Gastroesophageal sphincter (tissue), 4 donors: ENCODE results near the gene TCF7L1. TPM values are rescaled to one million over a fixed set of nuclear protein-coding genes. Genes with fewer than 3 reads are reported as not detected.

Source experiments
- ATAC-seq: fragments of 150-250 bp; one replicate; pipeline ENCODE4 v1.9.1; 2016; ENCODE audit warnings: mild to moderate bottlenecking, moderate library complexity
- H3K27ac ChIP-seq, 4 donors: fragments of 200-600 bp; sonication (generic) in 3 of 4; 1 replicate in 3 of 4; 2 replicates in 1 of 4; pipeline ENCODE4 v1.5.1; 2016 to 2019
- H3K27me3 ChIP-seq: fragments of 200-600 bp; sonication (generic); one replicate; pipeline ENCODE4 v1.5.1; 2019
- H3K36me3 ChIP-seq, 2 donors: fragments of 200-600 bp; sonication (generic); one replicate each; pipeline ENCODE4 v1.5.1; 2019; ENCODE audit warnings: control low read depth in 1 of 2
- H3K4me1 ChIP-seq, 3 donors: fragments of 200-600 bp; sonication (generic); 1 replicate in 2 of 3; 2 replicates in 1 of 3; pipeline ENCODE4 v1.5.1; 2016 to 2019; ENCODE audit warnings: control low read depth in 2 of 3
- H3K4me3 ChIP-seq, 2 donors: fragments of 200-600 bp; sonication (generic); one replicate each; pipeline ENCODE4 v1.5.1; 2019; ENCODE audit warnings: mild to moderate bottlenecking in 1 of 2, moderate library complexity in 1 of 2
- H3K9me3 ChIP-seq, 3 donors: fragments of 200-600 bp; sonication (generic); one replicate each; pipeline ENCODE4 v1.5.1; 2017 to 2019; ENCODE audit warnings: control low read depth in 2 of 3
- EP300 ChIP-seq: sonication (generic); formaldehyde crosslinking; IDR thresholded peaks from one replicate; pipeline ENCODE4 v1.6.1; 2017; ENCODE audit warnings: antibody characterized with exemption, mild to moderate bottlenecking
- POLR2A ChIP-seq, 2 donors: fragments of 450-650 bp; IDR thresholded peaks; one replicate each; pipeline ENCODE4 v1.6.1; 2017; ENCODE audit warnings: antibody characterized with exemption in 2 of 2, mild to moderate bottlenecking in 2 of 2, moderate library complexity in 1 of 2
- POLR2AphosphoS5 ChIP-seq: sonication (generic); formaldehyde crosslinking; IDR thresholded peaks from one replicate; pipeline ENCODE4 v1.6.1; 2017; ENCODE audit warnings: antibody characterized with exemption
- WGBS, 2 donors: methylation state at CpG; one replicate each; pipeline ENCODE4 v1.1.5; 2018; ENCODE audit warnings: low coverage in 1 of 2; 5-methylcytosine and 5-hydroxymethylcytosine counted together
- total RNA-seq, 4 donors: library from RNA; depleted of rRNA; stranded (reverse); fragments of >200 nt; gene quantifications; one replicate each; pipeline ENCODE4 v1.1.0, GENCODE V29; 2016
- TF ChIP-seq, protein P1 (sequence below), 4 experiments: fragments of 200-600 bp in 2 of 4; fragments of 450-650 bp in 2 of 4; sonication (generic) in 1 of 4; IDR thresholded peaks; one replicate each; pipeline ENCODE4 v1.5.1; 2017 to 2019; ENCODE audit warnings: antibody characterized with exemption in 4 of 4, mild to moderate bottlenecking in 2 of 4, moderate library complexity in 2 of 4

Gene TCF7L1
- total RNA-seq, 4 donors from 2014 or later = 4.0 to 13.0 (median 5.3) TPM

DNA sequence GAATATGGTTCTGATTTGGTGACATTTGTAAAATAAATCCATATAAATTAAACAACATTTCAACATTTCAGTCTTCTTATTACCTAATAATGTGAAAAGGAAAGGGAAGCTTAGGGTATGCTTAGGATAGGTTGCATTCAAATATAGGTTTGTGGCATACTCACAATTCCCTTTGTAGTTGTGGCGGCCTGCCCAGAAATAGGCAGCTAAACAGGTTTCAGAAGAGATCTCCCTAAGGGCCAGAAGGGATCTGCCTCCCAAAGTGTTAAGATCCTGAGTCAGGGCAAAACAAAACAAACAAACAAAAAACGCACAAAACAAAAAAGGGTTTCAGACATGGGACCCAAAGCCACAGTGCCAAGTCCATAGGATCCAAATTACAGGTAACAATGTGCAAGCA is 41.4 kb upstream of the TCF7L1 start:
- Histone ChIP-seq H3K27ac (no peak overlapping the region), H3K4me3 (no peak overlapping the region), H3K9me3 (peaks cover 0 to 3% (median 0%) of the 10 kb centered on the region in 3 donors), H3K36me3 (no peaks in the 10 kb centered on the region), H3K27me3 (peaks cover 10% of the 10 kb centered on the region), H3K4me1 (no peaks in the 10 kb centered on the region)
- 83 to 100% methylated on average over 1 to 2 of the region's 2 CpGs for WGBS, 2 donors
- ATAC-seq = no peak
- TF ChIP-seq, protein P1, sequence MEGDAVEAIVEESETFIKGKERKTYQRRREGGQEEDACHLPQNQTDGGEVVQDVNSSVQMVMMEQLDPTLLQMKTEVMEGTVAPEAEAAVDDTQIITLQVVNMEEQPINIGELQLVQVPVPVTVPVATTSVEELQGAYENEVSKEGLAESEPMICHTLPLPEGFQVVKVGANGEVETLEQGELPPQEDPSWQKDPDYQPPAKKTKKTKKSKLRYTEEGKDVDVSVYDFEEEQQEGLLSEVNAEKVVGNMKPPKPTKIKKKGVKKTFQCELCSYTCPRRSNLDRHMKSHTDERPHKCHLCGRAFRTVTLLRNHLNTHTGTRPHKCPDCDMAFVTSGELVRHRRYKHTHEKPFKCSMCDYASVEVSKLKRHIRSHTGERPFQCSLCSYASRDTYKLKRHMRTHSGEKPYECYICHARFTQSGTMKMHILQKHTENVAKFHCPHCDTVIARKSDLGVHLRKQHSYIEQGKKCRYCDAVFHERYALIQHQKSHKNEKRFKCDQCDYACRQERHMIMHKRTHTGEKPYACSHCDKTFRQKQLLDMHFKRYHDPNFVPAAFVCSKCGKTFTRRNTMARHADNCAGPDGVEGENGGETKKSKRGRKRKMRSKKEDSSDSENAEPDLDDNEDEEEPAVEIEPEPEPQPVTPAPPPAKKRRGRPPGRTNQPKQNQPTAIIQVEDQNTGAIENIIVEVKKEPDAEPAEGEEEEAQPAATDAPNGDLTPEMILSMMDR (IDR thresholded peaks at IDR 0.05) = no peak
- no peak for TF ChIP-seq EP300
- TF ChIP-seq POLR2AphosphoS5 = no peak
- no peak for TF ChIP-seq POLR2A (IDR thresholded peaks at IDR 0.05)

DNA sequence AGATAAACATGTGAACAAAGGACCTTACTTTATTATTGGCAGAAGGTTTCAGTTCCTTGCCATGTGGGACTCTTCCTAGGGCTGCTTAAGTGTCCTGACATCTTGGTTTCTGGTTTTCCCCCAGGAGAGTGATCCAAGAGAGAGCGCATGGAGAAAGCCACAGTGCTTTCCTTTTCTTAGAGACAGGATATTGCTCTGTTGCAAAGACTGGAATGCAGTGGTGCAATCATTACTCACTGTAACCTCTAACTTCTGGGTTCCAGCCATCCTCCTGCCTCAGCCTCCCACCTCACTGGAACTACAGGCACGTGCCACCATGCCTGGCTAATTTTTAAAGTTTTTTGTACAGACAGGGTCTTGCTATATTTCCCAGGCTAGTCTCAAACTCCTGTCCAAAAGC is 38.1 kb upstream of the TCF7L1 start:
- Histone ChIP-seq H3K27me3 (no peaks in the 10 kb centered on the region), H3K4me1 (no peaks in the 10 kb centered on the region), H3K9me3 (peaks cover 0 to 3% (median 0%) of the 10 kb centered on the region in 3 donors), H3K27ac (no peak overlapping the region), H3K36me3 (no peaks in the 10 kb centered on the region), H3K4me3 (no peak overlapping the region)
- WGBS, 2 donors = 50% methylated on average over 2 of the region's 2 CpGs; no CpG with 5 or more reads in 1 of the 2 donors
- TF ChIP-seq POLR2A (IDR thresholded peaks at IDR 0.05) (no peak), EP300 (no peak), POLR2AphosphoS5 (no peak)
- TF ChIP-seq, protein P1 (IDR thresholded peaks at IDR 0.05) = no peak
- ATAC-seq = no peak

DNA sequence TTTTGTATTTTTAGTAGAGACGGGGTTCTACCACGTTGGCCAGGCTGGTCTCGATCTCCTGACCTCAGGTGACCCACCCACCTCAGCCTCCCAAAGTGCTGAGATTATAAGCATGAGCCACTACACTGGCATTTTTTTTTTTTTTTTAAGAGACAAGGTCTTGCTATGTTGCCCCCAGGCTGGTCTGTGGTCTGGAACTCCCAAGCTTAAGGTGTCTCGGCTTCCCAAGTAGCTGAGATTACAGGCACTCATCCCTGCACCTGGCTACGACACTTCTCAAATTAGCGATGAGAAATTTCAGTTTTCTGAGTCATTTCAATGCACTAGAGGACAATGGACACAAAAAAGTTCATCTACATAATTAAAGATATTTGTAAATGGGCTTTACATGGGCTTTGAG is 36.6 kb upstream of the TCF7L1 start:
- H3K9me3 ChIP-seq = peaks cover 0 to 3% (median 0%) of the 10 kb centered on the region in 3 donors
- TF ChIP-seq, protein P1 (IDR thresholded peaks at IDR 0.05) = no peak
- no peak for TF ChIP-seq POLR2AphosphoS5
- no peak for TF ChIP-seq POLR2A (IDR thresholded peaks at IDR 0.05)
- TF ChIP-seq EP300 = no peak
- H3K4me1 ChIP-seq = no peaks in the 10 kb centered on the region
- WGBS, 2 donors = 87 to 94% methylated on average over 6 of the region's 6 CpGs
- no peak for ATAC-seq
- no peaks in the 10 kb centered on the region for H3K27me3 ChIP-seq
- H3K4me3 ChIP-seq = no peak overlapping the region
- H3K36me3 ChIP-seq = no peaks in the 10 kb centered on the region
- H3K27ac ChIP-seq = no peak overlapping the region

DNA sequence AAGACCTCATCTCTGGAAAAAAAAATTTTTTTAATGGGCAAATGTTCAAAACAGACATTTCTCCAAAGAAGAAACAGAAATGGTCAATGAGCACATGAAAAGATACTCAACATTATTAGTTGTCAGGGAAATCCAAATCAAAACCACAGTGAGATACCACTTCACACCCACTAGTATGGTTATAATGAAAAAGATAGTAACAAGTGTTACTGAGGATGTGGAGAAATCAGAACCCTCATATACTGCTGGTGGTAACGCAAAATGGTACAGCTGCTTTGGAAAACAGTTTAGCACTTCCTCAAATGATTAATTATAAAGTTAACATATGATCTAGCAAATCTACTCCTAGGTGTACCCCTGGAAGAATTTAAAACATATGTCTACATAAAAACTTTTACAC is 29.0 kb upstream of the TCF7L1 start:
- ATAC-seq = no peak
- WGBS, 2 donors = 78 to 100% methylated on average over 1 of the region's 1 CpG

More for the DNA sequence above, 29.0 kb upstream of the TCF7L1 start:
- H3K9me3 ChIP-seq = no peaks in the 10 kb centered on the region
- H3K4me3 ChIP-seq = no peak overlapping the region
- TF ChIP-seq POLR2AphosphoS5 = no peak
- TF ChIP-seq POLR2A (IDR thresholded peaks at IDR 0.05) = no peak
- TF ChIP-seq, protein P1 (IDR thresholded peaks at IDR 0.05) = no peak
- no peak for TF ChIP-seq EP300
- no peaks in the 10 kb centered on the region for H3K36me3 ChIP-seq
- no peak overlapping the region for H3K27ac ChIP-seq
- no peaks in the 10 kb centered on the region for H3K4me1 ChIP-seq
- H3K27me3 ChIP-seq = no peaks in the 10 kb centered on the region
